ENCODE measurements around the gene NAA15. TPM values are rescaled to one million over a fixed set of nuclear protein-coding genes. Genes with fewer than 3 reads are reported as not detected.
A peak's percentile ranks its signal among the peaks of the same experiment; 100 is the strongest.

NAA15 gene
- total RNA-seq, 1 experiment from 2014 or later, result 98.9 TPM

DNA sequence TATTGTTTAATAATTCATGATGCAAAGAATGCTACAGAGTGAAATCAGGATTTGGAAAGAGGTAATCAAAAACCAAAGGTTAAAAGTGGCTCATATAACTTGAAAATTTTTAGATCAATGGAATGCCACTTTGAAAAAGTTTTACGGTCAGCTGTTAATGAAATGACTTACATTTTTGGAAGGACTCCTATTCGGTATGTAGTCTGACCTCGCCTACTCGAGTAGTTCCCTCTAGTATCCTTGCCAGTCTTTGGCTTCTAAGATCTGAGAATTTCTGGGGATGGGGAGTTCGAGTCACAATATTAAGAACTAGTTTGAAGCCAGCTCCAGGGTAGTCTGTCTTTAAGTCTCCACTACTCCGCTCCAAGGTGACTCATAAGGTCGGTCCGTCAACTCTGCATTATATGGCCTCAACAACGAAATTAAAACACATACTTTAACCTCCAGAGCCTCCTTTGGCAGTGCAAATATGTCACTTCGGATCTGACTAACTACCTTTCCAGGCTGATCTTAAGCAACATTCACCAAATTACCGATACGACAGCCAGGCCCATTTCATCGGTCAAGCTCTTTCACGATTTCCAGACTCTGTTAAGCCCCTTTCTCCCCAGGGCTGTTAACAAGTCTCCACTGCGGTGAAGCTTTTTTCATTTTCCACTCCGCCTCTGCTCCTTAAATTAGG, 733 bp upstream of the NAA15 start:
- ATAC-seq (peak; percentile 5), DNase-seq (ENCODE audit: low spot score) (no peak)
- Mint-ChIP-seq H3K9me3 (peaks cover 10% of the 10 kb centered on the region), H3K36me3 (peaks cover 35% of the 10 kb centered on the region), H3K27me3 (ENCODE audit: low read depth) (peaks cover 2% of the 10 kb centered on the region; the same call in 1 of the 2 replicates), H3K4me3 (peak overlapping the region; percentile 99), H3K27ac (peak overlapping the region; percentile 99), H3K4me1 (peaks cover 38% of the 10 kb centered on the region)
- no peak for TF ChIP-seq ETV6 (CRISPR knock-in tag; IDR thresholded peaks at IDR 0.05)
- 0 out of 2 replicates have a peak, but pooled peaks have one; percentile 1 for TF ChIP-seq TEAD1 (CRISPR knock-in tag; IDR thresholded peaks at IDR 0.05)
- ChIA-PET CTCF (interaction anchor here (0.7 to 2.3 kb wide), 12 partner anchors 19 to 270 kb away, joined by 3 to 11 read pairs (median 4); partner anchors contain the start of genes ELF2 and MGARP), POLR2A (interaction anchor here (0.5 to 3.5 kb wide), 14 partner anchors 12 to 285 kb away, joined by 3 to 59 read pairs (median 4); partner anchors contain the start of genes ELF2, MGARP and NOCT)

- peak within 1 kb of the TSS; percentile 99 for H3K27ac Mint-ChIP-seq
- peaks cover 10% of the 10 kb centered on the region for H3K9me3 Mint-ChIP-seq
- ATAC-seq, result peak; percentile 41
- CTCF ChIA-PET, result interaction anchor here (0.6 to 2.1 kb wide), 8 partner anchors 20 to 272 kb away, joined by 3 to 11 read pairs (median 6); partner anchors contain the start of genes ELF2 and MGARP
- POLR2A ChIA-PET, result interaction anchor here (0.7 to 3.5 kb wide), 12 partner anchors 10 to 286 kb away, joined by 3 to 59 read pairs (median 4); partner anchors contain the start of genes ELF2 and NOCT
- H3K36me3 Mint-ChIP-seq, result peaks cover 46% of the 10 kb centered on the region
- peak within 1 kb of the TSS; percentile 99 for H3K4me3 Mint-ChIP-seq
- peak; percentile 45 for DNase-seq (ENCODE audit: low spot score)
- H3K27me3 Mint-ChIP-seq (ENCODE audit: low read depth), result peaks cover 2% of the 10 kb centered on the region; the same call in 1 of the 2 replicates
- peaks cover 37% of the 10 kb centered on the region for H3K4me1 Mint-ChIP-seq
- TF ChIP-seq JUN (CRISPR knock-in tag; IDR thresholded peaks at IDR 0.05) (no peak), STAT6 (CRISPR knock-in tag; conservative IDR thresholded peaks at IDR 0.05; ENCODE audit: low read depth) (no peak), MAX (CRISPR knock-in tag; IDR thresholded peaks at IDR 0.05) (no peak), ZNF317 (CRISPR knock-in tag; IDR thresholded peaks at IDR 0.05; ENCODE audit: borderline replicate concordance, low read depth) (no peak), TEAD4 (CRISPR knock-in tag; IDR thresholded peaks at IDR 0.05) (0 out of 2 replicates have a peak, but pooled peaks have one; percentile 6), ATF2 (CRISPR knock-in tag; IDR thresholded peaks at IDR 0.05; ENCODE audit: borderline replicate concordance, low read depth) (no peak), GRHL2 (CRISPR knock-in tag; IDR thresholded peaks at IDR 0.05; ENCODE audit: insufficient replicate concordance, severe bottlenecking) (no peak), OVOL2 (CRISPR knock-in tag; IDR thresholded peaks at IDR 0.05; ENCODE audit: borderline replicate concordance) (no peak), ZNF671 (CRISPR knock-in tag; IDR thresholded peaks at IDR 0.05) (no peak), NFATC4 (CRISPR knock-in tag; IDR thresholded peaks at IDR 0.05) (no peak), MXD4 (CRISPR knock-in tag; IDR thresholded peaks at IDR 0.05; ENCODE audit: borderline replicate concordance) (no peak), TEAD1 (CRISPR knock-in tag; IDR thresholded peaks at IDR 0.05) (0 out of 2 replicates have a peak, but pooled peaks have one; percentile 15), FOXP1 (CRISPR knock-in tag; IDR thresholded peaks at IDR 0.05; ENCODE audit: borderline replicate concordance) (0 out of 2 replicates have a peak, but pooled peaks have one; percentile 64), ETV6 (CRISPR knock-in tag; IDR thresholded peaks at IDR 0.05) (no peak), E2F4 (CRISPR knock-in tag; IDR thresholded peaks at IDR 0.05; ENCODE audit: borderline replicate concordance, low read depth) (0 out of 2 replicates have a peak, but pooled peaks have one; percentile 8)
- TF ChIP-seq, protein P1, sequence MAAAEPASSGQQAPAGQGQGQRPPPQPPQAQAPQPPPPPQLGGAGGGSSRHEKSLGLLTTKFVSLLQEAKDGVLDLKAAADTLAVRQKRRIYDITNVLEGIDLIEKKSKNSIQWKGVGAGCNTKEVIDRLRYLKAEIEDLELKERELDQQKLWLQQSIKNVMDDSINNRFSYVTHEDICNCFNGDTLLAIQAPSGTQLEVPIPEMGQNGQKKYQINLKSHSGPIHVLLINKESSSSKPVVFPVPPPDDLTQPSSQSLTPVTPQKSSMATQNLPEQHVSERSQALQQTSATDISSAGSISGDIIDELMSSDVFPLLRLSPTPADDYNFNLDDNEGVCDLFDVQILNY (CRISPR knock-in tag; IDR thresholded peaks at IDR 0.05), result no peak
- TF ChIP-seq, protein P2, sequence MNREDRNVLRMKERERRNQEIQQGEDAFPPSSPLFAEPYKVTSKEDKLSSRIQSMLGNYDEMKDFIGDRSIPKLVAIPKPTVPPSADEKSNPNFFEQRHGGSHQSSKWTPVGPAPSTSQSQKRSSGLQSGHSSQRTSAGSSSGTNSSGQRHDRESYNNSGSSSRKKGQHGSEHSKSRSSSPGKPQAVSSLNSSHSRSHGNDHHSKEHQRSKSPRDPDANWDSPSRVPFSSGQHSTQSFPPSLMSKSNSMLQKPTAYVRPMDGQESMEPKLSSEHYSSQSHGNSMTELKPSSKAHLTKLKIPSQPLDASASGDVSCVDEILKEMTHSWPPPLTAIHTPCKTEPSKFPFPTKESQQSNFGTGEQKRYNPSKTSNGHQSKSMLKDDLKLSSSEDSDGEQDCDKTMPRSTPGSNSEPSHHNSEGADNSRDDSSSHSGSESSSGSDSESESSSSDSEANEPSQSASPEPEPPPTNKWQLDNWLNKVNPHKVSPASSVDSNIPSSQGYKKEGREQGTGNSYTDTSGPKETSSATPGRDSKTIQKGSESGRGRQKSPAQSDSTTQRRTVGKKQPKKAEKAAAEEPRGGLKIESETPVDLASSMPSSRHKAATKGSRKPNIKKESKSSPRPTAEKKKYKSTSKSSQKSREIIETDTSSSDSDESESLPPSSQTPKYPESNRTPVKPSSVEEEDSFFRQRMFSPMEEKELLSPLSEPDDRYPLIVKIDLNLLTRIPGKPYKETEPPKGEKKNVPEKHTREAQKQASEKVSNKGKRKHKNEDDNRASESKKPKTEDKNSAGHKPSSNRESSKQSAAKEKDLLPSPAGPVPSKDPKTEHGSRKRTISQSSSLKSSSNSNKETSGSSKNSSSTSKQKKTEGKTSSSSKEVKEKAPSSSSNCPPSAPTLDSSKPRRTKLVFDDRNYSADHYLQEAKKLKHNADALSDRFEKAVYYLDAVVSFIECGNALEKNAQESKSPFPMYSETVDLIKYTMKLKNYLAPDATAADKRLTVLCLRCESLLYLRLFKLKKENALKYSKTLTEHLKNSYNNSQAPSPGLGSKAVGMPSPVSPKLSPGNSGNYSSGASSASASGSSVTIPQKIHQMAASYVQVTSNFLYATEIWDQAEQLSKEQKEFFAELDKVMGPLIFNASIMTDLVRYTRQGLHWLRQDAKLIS (CRISPR knock-in tag; IDR thresholded peaks at IDR 0.05; ENCODE audit: borderline replicate concordance), result no peak
- TF ChIP-seq, protein P3, sequence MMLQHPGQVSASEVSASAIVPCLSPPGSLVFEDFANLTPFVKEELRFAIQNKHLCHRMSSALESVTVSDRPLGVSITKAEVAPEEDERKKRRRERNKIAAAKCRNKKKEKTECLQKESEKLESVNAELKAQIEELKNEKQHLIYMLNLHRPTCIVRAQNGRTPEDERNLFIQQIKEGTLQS (CRISPR knock-in tag; conservative IDR thresholded peaks at IDR 0.05), result no peak
Observed at GRCh38 chr4:139301821-139302611, 711 bp downstream of the NAA15 start, which contains the start of gene NDUFC1. NDUFC1 (minus strand) TSS chr4:139302477; CDS start chr4:139295798, 6,679 bp downstream.
